ENCODE results near the gene ZNF516.

The ZNF516 gene

DNA sequence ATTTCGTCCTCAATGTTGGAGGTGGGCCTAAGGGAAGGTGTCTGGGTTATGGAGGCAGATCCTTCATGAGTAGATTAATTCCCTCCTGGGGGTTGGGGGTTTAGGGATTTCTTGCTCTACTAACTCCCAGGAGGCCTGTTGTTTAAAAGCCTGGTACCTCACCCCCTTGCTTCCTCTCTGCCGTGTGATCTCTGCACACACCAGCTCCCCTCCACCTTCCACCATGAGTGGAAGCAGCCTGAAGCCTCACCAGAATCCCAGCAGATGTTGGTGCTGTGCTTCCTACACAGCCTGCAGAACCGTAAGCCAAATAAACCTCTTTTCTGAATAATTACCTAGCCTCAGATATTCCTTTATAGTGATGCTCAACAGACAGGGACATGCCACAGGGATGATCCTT is 141.5 kb downstream of the ZNF516 start:
- DNase-seq: no peak

DNA sequence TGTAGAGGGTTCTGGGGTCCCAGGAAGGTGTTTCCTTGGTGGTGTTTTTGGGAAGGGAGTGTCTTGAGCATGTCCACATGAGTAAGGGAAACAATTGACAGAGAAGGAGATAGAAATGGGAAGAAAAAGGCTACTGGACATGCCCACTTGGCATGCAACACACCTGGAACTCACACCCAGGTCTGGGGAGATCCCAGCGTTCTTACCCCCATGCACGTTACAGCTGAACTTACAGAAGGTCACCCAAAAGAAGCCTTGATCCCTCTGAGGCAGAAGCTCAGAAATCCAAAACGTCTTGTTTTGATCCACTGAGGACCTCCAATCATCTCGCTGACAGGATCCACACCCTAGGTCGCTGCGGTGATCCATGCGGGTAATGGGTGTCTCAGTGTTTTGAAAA is 142.0 kb downstream of the ZNF516 start:
- no peak for DNase-seq

DNA sequence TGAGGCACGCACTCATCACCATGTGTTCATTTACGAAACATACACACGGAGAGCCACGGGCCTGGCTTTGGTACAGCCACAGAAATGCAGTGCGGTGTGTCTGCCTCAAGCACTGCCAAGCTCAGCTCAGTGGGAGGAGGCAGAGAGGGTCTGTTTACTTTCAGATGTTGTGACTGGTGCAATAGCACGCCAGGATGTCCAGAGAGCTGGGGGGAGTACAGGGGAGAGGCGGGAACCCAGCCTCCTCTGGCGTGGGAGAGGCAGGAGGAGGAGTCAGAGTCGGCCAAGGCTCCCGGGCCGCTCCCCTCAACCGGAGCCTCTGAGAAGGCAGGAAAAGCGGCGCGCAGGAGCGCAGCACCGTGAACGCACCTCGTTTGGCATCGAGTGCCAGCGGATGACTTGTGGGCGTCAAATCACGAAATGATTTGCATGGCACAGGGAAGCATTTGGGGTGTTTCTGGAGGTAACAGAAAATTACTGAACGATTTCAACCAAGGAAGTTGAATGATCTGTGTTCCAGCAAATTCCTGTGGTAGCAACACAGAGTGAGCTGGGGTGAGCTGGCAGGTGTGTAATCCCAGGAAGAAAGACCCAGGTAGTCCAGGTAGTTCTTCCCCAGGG is 143.0 kb downstream of the ZNF516 start:
- DNase-seq: no peak

DNA sequence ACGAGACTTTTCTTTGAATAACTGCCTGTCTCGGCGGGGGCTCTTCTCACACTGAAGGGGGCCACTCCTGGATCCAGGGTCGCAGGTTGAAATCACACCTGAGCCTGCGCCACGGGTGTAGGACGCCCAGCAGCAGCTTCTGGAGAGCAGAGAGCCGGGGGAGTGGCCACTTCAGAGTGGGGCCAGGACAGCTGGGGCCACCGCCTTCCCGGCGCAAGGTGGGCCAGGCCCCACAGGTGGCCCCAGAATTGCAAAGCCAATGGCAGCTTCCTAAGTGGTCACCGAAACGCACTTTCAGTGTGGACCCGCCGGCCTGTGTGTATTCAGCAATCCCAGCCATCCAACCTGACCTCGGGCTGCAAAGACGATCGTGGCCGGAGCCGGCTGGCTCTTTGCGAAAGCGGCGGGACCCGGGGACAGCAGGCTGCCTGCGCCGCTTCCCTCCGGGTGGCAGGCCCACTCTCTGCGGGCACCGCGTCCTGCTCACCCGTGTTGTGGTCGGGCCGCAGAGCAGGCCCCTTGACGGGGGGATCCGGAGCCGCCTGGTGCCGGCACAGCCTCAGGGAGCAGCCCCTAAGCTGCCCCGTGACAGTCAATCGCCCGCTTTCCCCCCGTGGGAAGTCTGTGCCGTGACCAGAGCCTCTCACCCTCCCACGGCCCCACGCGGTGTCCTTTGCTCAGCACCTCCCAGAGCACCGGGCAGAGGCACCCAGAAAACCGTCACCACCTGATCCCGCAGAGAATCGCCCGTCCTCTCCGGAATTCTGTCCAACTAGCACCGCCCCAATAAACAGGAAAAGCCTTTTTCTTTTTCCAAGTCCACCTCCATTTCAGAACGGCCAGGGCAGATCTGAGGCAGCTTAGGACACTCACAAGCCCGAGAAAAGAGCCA is 144.7 kb downstream of the ZNF516 start:
- no peak for DNase-seq

DNA sequence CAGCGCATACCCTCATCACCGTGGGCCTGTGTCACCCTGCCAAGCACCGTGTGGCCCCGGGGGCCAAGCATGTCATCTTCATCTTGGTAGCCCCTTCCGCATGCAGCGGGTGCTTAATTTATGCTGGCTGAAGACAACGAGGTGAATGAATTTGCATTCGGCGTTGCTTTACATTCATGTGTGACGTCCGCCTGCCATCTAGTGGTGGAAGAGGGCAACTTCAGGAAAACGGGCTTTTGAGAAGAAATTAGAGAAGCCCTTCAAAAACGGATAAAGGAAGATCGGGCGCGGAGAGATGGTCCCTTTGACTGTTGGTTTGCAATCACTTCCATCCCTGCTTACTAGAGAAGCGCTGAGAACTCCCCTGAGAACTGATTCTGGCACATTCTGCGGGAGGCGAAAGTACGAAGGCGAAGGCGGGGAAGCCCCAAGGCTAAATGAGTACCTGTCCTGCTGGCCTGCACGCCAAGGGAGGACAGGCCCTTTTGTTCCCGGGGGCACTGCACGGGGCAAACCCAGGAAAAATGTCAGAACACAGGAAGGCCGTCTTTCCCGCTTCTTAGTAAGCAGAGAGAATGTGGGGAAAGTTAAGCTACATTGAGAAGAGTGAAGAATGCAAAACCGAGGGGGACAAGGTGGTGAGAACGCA is 145.9 kb downstream of the ZNF516 start:
- DNase-seq: peak; percentile 10

DNA sequence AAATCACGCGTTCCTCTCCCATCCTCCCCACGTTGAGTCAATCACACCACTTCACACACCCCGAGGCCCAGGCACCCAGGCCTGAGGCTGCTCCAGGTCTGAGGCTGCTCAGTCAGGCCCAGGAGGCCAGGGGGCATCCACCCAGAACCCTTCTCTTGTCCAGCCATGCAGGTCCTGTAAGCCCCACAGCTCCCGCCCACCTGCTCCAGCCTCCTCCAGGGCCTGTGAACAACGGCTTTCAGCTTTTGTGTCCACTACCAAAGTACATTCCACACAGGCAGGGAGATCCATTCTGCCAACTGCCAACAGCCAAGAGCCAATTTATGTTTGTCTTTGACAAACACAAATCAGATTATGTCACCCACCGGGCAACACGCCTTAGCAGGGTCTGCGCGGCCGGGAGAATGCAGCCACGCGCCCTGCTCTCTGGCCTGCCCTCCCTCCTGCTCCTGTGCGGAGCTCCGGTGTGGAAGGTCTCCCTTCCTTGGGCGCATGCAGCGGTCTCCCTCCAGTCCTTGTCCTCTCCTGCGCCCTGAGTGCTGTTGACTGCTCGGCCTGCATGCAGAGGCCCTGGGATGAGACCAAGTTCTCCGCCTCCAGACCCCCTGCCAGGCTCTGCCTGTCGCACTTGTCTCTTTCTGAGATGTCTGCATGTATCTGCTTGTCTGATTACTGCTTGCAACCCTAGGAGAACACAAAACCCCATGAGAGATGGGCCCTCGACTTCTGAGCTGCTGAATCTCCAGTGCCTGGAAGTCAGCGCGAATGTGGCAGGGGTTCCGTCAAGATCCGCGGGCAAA is 146.6 kb downstream of the ZNF516 start:
- no peak for DNase-seq

DNA sequence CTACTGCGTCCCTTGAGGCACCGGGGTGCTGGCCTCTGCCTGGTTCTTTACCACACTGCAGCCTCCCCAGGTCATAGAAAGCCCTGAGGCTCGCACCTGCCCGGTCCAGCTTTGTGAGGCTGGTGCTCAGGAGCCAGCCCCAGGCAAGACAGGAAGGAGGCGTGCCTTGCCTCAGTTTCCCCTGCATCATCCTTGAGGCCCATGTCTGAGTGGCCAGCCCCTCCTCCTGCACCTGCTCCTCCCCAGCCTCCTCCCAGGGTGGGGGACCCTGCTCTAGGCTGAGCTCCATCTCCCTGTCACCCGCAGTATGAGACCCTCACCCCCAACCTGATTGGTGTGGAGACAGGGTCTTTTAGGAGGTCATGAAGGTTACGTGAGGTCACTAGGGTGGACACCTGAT is 147.7 kb downstream of the ZNF516 start:
- no peak for DNase-seq

DNA sequence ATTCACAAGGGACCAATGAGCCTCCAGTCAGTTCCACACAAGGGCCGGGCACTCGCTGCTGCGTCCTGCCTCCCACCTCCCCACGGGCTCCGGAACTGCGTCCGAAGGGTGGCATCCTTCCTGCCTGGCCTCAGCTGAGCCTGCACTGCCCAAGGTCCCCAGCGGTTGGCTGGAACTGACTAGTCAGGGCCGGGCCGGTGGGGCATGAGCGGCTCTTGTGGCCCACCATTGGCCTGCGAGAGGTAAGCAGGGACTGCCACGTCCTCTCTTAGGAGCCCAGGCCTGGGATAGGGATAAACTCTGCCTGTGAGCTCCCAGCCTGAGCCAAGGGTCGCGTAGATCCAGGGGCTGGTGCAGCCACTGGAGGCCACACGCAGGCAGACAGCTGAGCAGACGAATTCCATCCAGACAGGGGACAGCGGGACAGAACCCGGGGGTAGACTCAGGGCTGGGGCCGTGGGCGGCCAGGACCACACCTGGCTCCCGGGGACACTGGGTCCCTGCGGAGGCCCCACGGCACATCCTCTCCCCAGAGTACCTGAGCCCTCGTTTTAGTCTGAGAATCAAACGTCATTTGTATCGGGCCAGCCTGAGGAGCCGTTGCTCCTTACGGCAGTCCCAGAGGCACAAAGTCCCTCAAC is 148.4 kb downstream of the ZNF516 start:
- DNase-seq: no peak

DNA sequence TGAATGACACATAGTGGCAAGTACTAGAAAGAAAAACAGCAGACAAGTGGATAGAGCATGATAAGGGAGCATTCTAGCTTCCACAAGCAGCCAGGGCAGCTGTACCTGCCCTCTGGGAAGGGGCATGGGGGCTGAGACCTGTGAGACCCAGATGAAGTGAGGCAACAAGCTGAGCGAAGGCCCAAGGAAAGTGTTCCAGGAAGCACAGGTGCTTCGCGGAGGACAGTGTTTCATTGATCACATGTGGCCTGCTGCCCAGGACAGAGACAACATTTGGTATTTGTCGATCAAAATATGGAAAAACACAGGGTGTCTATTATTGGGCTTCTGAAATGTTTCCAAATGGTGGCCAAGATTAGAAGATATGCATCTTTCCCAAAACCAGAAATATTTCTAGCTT is 149.1 kb downstream of the ZNF516 start:
- DNase-seq: no peak

DNA sequence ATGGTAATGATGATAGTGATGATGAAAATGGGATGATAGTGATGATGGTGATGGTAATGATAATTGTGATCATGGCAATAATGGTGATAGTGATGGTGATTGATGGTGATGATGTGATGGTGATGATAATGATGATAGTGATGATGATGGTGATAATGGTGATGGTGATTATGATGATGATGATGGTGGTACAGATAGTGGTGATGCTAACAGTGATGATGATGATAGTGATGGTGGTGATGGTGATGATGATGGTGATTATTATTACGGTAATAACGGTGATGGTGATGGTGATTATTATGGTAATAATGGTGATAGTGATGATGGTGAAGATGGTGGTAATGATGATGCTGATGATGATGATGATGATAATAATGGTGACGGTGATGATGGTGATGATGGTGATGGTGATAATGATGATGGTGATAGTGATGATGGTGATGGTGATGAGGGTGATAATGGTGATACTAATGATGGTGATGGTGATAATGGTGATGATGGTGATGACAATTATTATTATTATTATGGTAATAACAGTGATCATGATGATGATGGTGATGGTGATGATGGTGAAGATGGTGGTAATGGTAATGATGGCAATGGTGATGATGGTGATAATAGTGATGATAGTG is 151.0 kb downstream of the ZNF516 start:
- no peak for DNase-seq

DNA sequence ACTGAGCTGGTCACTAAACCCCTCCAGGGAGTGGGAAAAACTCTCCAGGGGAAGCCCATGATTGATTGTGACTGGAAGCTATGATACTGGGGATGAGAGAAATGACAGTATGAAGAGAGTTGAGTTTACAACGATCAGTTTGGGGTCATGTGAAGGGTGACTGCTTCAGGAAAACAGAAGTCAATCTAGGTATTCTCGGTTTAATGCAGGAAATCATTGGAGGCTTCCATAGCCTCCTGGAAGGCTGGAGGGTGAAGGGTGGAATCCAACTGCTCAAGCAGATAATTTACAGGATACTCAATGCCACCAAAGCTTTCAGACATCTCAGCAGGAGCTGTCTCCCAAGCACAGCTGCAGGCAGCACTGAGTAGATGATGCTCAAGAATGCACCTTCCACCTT is 154.6 kb downstream of the ZNF516 start:
- DNase-seq: no peak

DNA sequence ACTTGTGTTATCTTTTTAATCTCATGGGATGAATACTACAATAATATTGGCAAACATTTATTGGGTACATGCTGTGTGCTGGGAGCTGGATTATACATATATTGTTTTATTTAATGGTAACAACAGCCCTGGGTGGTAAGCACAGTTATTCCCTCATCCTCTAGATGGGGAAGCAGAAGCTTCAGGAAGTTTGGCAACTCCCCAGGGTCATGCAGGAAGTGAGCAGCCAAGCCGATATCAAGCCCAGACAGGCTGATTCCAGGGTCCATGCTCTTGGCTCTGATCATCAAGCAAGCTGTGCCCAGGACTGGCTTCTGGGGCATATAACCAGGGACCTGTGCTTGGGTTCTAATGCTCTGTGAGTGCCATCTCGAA is 155.8 kb downstream of the ZNF516 start:
- DNase-seq: no peak

DNA sequence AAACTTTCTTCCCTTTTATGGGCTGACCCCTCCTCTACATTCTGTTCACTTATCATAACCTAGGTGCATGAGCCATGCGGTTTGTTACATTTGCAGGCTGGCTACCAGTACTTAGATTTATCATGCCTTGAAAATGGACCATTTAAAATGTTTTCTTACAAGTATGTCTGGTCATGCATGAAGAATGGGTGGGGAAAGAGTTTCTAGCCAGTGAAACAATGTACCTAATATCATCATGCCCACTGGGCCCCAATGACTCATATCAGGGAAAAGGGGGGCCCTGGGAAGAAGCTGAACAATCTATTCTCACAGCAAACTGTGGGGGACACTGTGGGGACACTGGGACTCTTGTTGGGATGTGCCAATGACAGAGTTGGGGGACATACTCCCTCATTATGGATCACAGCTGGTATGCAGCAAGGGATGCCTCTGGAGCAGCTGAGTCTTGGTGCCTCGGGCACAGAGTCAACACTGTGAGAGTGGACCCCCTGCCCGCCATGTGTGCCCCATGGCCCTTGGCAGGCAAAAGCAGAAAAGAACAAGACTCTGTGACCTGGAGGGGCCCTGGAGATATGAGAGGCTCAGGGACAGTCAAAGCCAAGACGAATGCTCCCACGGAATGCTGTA is 156.3 kb downstream of the ZNF516 start:
- DNase-seq: no peak

DNA sequence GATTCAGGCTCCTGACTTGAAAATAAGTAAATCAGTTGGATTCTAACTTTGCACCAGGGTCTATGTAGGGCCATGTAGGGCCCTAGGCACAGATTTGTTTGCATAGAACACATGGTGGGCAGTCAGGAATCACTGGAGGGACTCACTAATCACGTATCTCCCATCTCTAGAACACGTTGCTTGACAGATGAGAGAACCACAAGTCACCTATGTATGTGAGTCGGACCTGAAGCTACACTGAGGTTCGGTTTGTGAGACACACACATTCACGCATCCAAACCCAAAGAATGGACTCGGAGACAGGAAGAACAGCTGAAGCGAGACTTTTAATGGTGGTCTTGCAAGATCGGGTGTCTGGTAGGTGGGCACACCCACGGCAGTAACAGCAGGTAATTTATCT is 157.0 kb downstream of the ZNF516 start:
- DNase-seq: no peak

DNA sequence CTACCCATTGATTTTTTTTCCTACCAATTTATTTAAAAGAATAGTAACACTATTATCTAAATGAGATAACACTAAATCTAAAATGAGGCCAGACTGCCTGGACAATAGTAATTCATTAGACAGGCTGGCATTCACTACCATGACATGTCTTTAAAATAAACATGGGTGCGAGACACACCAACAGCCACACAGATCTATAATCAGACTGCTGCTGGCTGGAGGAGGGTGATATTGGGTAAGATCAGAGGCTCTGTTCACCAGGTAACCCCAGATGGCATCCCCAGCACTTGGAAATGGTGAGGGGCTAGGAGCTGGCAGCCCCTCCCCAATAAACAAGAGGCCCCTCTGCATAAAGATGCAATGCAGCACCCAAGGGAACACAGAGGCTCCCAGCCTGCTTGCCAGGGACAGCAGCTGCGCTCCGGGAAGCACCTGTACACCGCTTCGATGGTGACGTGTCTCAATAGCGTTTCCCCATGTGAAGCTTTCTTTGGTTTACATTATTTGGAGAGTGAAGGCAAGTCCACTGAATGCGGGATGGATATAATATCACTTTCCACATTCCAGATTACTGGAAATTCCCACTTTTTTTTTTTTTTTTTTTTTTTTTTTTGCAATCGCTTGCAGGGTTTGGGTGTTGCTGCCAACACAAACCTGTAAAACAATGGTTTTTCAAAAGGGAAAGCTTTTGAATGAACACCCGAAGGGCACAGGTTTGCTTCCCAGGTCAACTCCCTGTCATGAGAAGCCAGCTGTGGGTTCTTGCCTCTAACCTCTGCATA is 159.0 kb downstream of the ZNF516 start:
- no peak for DNase-seq

DNA sequence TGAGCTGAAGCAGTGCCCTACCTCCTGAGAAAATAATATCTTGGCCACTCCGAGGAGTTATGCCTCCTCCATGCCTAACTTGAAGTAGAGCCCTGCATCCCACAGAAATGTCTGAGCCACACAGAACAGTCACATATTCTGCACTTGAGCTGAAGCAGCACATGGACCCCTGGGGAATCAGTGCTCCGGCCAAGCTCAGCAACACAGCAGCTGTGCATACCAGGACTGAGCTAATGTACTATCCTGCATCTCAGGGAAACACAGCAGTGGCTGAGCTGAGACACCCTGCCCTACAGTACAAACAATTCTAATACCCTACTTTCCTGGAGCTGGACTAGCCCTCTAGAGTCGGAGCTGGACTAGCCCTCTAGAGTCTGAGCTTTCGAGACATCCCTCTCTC is 166.9 kb downstream of the ZNF516 start:
- no peak for DNase-seq

DNA sequence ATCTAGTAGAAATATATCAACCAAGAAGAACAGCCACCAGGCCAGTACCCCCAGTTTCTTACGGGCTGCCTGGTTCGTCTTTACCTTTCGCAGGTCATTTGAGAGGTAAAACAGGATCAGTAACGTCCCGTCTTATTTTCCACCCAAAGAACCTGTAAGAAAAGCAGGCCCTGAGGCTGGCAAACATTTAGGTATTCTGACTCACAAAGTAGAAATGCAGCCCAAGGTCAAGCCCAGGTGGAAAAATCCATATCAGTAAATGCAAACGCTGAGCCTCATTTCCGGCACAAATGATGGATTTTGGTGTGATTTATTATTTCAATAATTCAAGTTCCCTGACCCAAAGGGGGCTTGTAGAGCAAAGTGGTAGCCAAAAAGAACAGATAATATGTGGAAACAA is 171.2 kb downstream of the ZNF516 start:
- no peak for DNase-seq

DNA sequence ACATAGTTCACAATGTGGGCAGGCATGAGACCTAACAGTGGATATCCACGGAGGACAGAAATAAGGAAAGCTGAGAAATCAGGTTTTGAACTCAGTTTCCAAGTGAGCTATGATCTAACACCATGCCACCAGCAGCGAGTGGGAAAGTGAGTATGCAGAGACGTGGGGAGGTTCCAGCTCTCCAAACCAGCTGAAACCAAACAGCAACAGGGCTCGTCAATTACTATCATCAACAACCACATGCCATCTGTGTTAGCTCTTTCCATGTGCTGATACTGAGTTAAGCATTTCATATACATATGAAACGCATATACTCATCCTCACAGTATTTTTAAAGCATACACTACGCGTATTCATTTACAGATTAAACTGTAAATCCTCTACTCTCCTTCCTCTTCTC is 172.4 kb downstream of the ZNF516 start:
- DNase-seq: no peak

DNA sequence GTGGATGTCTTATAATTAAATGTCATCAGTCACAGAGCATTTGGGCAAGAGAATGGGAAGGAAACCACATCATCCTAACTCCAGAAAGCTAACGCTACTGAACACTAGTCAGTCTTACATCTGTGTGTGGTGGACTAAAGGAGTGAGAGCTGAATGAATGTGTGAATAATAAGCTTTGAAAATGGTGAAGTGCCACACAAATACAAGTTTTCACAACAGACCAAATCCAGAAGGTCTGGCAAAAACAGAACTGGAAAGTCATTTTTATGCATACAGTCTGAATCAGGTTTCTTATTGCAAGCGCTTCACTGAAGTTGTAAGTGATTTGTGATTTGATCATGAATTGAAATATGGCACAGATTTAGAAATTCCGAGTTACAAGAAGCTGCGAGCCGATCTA is 175.7 kb downstream of the ZNF516 start:
- no peak for DNase-seq

DNA sequence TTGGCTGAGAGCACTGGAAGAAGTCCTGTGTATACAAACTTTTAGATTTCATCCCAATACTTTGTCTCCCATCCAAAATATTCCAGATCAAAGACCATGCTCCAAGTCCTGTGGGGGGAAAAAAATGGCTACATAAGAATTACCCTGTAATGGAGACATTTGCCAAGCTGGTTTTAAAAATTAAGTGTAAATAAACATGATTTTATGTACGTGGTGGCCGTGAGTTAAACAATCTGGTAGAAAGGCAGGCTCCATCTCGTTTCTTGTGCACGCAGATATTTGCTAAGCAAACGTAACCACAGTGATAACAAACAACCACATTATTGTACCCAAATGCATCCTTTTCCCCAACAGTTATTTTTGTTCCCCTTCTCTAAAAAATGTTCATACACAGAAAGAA is 176.4 kb downstream of the ZNF516 start:
- DNase-seq: no peak

DNA sequence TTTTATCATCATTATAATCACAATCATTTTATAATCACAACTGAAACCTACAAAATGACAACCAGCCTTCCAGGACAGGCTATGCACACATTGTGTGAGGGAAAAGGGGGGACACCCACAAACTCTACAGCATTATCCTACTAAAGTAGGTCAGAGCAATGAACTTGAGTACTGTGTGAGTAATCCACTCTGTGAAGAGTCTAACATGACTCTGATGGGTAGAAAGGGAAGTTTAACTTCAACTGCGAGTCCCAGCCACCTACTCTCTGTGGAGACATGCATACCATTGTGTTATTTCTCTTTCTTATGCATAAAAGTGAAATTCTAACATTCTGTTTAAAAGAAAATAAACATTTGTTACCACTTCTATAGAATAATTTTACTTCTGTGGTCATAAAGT is 177.9 kb downstream of the ZNF516 start:
- DNase-seq: no peak

All from NCI-H446 treated with DMSO at 0.1 percent for 48 hours (cell line).